Measurements from ENCODE around the gene TSC22D2.
"Not testable (repeated sequence)": the region's sequence is repeated elsewhere in the genome, so short reads cannot be mapped to it uniquely, and the experiment has no call there.

TSC22D2 gene

GRCh38 chr3:150451329-150452048 is 43.4 kb downstream of the TSC22D2 start:
- no peak for DNase-seq

DNA sequence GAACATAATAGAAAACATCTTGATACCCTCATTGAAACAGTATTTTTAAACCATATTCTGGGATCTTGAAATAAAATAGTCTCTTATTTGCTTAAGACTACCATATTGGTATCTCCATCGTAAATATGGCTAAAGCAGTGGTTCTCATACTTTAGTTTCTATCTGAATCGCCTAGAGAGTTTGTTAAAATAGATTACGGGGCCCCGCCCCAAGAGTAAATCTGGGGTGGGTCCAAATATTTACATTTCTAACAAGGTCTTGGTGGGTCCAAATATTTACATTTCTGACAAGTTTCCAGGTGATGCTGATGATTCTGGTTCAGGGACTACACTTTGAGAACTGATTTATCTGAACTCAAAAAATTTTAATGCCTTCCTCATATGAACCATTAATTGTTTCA is 45.3 kb downstream of the TSC22D2 start:
- DNase-seq, result no peak

- DNase-seq, result no peak
These were observed 46.0 kb downstream of the TSC22D2 start for GRCh38 chr3:150454085-150454484.

DNA sequence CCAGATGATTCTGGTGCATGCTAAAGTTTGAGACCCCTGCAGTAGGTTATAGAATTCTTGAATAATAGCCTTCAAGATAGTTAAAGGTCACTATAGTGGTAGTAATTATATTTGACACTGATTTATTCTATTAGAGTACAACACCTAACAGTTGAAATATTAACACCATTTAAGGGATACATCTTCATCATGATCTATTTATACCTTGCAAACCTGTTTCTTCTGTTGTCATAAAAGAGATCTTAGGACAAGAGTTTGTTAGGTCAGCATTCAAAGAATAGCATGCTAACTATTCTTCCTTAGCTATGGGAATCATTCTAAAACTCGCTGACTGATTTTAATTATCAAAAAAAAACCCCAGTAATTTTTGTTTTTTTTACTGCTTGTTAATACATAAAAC is 46.5 kb downstream of the TSC22D2 start:
- DNase-seq, result no peak

- no peak for DNase-seq
These were observed 47.2 kb downstream of the TSC22D2 start for GRCh38 chr3:150455341-150455740.

DNA sequence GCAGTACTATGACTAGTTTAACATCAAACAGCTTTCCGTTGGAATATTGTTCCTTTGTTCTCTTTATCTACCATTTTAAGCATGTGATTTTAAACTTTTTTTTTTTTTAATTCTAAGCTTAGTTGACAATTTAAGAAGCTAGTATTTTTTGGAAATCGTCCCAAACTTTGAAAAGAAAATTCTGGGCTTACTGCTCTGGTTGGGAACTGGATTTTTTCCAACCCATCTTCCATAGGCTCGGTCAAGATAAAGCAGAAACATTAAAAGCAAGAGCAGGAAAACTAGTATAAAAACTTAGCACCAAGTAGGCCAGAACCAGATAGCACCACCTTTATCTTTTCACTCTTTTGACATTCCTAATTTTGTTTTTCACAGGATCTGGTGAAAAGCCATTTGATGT is 49.9 kb downstream of the TSC22D2 start:
- DNase-seq, result no peak

- DNase-seq, result no peak
These were observed 52.4 kb downstream of the TSC22D2 start for GRCh38 chr3:150460484-150460883.

GRCh38 chr3:150461399-150461798 is 53.3 kb downstream of the TSC22D2 start:
- DNase-seq, result no peak

- DNase-seq, result no peak
These were observed 54.0 kb downstream of the TSC22D2 start for GRCh38 chr3:150462108-150462507.

DNA sequence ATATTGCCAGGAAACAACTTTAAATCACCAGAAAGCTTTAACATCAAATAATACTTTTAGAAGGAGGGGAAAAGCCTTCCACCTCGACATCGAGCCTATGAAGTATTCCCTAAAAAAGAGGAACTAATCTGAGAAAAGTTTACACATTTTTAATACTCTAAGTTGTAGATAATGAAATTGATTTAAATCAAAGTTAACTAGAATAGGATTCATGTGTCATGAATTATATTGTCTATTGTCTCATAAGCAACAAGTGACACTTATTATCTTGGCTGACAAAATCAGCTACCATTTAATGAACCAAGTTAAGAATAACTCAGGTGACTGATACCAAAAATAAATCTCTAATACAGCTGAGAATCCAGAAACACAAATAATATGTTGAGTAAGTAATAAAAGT is 56.6 kb downstream of the TSC22D2 start:
- no peak for DNase-seq

- no peak for DNase-seq
These were observed 59.3 kb downstream of the TSC22D2 start for GRCh38 chr3:150467381-150467780.

DNA sequence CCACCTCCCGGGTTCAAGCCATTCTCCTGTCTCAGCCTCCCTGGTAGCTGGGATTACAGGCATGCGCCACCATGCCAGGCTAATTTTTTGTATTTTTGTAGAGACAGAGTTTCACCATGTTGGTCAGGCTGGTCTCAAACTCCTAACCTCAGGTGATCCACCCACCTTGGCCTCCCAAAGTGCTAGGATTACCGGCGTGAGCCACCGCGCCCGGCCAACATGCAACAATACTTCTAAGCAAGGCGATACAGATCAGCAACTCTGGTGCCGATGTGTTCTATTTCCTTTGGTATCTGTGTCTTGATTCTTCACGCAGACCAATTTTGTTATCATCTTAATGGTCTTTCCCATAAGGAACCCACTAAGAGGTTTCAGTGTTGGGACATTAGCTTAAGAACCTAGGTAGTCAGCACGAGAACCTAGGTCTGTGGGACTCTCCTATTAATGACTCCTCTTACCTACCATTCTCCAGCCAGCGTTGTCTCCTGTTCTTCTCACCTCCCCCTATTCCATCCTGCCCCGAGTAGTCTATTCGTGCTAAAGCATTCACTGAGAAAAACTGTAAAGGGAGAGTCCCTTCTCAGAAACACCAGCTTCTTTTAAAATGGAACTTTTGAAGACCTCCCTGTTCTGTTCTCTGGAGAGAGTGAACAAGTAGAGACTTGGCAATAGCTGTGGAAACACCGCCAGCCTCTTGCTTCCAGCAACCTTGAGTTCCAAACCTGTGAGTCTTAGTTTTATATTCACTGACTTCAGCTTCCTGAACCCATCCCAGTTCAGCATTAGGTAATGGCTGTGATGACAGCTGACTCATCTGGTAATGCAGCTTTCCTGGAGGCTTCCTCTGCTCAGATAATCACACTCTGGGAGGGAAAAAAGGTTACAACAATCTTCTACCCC is 61.2 kb downstream of the TSC22D2 start:
- DNase-seq, result no peak

DNA sequence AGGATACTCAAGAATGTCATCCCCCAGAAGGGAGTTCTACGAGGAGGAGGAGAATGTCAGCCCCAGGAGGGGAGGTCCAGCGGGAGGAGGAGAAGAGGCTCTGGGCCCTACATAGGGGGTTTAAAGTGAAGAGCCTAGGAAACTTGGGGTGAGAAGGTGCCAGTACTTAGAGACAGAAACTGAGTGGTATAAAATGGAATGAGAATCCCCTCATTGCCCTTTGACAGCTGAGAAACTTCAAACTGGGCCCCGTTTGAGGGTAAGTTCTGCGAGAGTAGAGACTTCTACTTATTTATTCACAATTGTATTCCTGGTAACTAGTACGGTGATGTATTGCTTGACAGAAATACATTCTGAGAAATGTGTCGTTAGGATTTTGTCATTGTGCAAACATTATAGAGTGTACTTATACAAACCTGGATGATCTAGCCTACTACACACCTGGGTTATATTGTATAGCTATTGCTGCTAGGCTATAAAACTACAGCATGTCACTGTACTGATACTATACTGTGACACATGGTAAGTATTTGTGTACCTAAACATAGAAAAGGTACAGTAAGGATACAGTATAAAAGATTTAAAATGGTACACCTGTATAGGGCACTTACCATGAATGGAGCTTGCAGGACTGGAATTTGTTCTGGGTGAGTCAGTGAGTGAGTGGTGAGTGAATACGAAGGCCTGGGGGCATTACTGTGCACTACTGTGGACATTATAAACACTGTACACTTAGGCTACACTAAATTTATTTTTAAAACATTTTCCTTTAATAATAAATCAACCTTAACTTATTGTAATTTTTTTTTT is 62.0 kb downstream of the TSC22D2 start:
- no peak for DNase-seq

DNA sequence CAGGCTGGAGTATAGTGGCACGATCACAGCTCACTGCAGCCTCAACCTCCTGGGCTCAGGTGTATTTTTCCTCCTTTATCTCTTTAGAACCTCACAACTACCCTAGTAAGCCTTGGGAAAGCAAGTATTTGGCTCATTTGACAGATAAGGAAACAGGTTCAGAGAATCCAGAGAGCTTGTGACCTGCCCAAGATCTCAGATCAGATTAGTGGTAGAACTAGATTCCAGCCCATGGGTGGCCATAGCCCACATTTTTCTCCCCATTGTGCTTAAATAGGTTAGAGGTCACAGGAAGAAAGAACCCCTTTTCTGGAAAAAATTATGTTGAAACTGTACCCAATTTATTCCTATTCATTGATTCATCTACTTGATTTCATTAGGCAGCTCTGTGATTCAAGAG is 64.3 kb downstream of the TSC22D2 start:
- no peak for DNase-seq

DNA sequence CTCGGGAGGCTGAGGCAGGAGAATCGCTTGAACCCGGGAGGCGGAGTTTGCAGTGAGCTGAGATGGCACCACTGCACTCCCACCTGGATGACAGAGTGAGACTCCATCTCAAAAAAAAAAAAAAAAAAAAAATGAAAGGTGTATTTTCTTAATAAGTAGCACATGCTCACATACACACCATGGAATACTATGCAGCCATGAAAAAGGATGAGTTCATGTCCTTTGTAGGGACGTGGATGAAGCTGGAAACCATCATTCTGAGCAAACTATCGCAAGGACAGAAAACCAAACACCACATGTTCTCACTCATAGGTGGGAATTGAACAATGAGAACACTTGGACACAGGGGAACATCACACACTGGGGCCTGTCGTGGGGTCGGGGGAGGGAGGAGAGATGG is 65.1 kb downstream of the TSC22D2 start:
- DNase-seq, result not testable (repeated sequence)

GRCh38 chr3:150479370-150479769 is 71.3 kb downstream of the TSC22D2 start:
- no peak for DNase-seq

DNA sequence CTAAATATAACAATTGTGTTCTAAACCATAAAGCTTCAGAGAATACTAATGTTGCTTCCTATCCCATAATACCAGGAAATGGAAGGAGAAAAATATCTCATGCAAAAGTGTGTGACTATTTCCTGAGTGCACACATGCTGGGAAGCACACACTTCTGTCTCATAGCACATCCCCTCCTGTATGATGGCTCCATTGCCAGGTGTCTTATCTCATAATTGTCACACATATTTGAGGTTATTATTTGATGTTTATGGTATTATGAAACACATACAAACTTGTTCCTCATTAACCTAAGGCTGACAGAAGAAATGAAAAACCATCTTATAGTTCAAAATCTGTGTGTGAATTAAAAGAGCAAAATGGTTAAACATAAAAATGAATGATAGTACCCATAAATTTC is 72.8 kb downstream of the TSC22D2 start:
- no peak for DNase-seq

DNA sequence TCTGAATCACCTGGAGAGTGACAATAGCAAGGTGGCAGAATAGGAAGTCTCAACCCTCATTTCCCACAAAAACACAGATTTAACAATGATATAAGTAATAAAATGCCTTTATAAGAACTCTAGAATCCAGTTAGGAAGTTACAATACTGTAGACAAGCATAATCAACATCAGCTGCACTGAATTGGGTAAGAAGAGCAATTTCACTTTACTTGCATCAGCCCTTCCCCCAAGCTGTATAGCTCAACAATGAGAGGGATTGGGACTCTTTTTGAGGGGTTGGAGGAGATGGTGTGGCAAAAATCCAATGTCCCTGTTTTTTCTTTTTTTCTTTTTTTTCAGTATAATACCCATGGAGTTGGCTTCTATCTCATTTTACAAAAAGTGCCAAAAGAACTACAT is 75.1 kb downstream of the TSC22D2 start:
- DNase-seq, result no peak

DNA sequence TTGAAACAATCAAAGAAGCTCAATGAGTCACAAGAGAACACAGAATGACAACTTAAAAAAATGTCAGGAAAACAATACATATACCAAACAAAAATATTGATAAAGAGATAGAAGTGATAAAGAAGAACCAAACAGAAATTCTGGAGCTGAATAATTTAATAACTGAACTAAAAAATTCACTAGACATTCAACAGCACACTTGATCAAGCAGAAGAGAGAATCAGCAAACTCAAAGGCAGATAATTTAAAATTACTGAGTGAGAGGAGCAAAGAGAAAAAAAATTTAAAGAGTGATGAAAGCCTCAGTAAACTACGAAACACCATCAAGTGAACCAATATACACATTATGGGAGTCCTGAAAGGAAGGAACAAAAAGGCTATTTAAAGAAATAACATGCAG is 76.3 kb downstream of the TSC22D2 start:
- no peak for DNase-seq

GRCh38 chr3:150488867-150489266 is 80.8 kb downstream of the TSC22D2 start:
- no peak for DNase-seq

GRCh38 chr3:150490277-150490986 is 82.3 kb downstream of the TSC22D2 start:
- no peak for DNase-seq

- no peak for DNase-seq
These were observed 86.4 kb downstream of the TSC22D2 start for GRCh38 chr3:150494411-150494977.
